Neural cell (in vitro differentiated cells): ENCODE measurements around the gene TBX20.
"Not testable (repeated sequence)": the region's sequence is repeated elsewhere in the genome, so short reads cannot be mapped to it uniquely, and the experiment has no call there.

Experiments
- EP300 ChIP-seq: fragments of 450-650 bp; conservative IDR thresholded peaks from 2 replicates; pipeline ENCODE4 v1.6.1; 2014; ENCODE audit warnings: antibody characterized with exemption, mild to moderate bottlenecking, moderate library complexity; ENCODE audit not compliant: poor library complexity, severe bottlenecking
- RAD21 ChIP-seq: fragments of 450-650 bp; conservative IDR thresholded peaks from 2 replicates; pipeline ENCODE4 v1.6.1; 2014; ENCODE audit warnings: antibody characterized with exemption, mild to moderate bottlenecking, moderate library complexity
- TAF1 ChIP-seq: IDR thresholded peaks from 2 replicates; pipeline ENCODE4 v1.6.1; 2012; ENCODE audit warnings: low read depth
- TF ChIP-seq, protein P1 (sequence below): fragments of 450-650 bp; IDR thresholded peaks from 2 replicates; pipeline ENCODE4 v1.5.1; 2014; ENCODE audit warnings: antibody characterized with exemption, mild to moderate bottlenecking, moderate library complexity; ENCODE audit not compliant: poor library complexity, severe bottlenecking

- TF ChIP-seq, protein P1, sequence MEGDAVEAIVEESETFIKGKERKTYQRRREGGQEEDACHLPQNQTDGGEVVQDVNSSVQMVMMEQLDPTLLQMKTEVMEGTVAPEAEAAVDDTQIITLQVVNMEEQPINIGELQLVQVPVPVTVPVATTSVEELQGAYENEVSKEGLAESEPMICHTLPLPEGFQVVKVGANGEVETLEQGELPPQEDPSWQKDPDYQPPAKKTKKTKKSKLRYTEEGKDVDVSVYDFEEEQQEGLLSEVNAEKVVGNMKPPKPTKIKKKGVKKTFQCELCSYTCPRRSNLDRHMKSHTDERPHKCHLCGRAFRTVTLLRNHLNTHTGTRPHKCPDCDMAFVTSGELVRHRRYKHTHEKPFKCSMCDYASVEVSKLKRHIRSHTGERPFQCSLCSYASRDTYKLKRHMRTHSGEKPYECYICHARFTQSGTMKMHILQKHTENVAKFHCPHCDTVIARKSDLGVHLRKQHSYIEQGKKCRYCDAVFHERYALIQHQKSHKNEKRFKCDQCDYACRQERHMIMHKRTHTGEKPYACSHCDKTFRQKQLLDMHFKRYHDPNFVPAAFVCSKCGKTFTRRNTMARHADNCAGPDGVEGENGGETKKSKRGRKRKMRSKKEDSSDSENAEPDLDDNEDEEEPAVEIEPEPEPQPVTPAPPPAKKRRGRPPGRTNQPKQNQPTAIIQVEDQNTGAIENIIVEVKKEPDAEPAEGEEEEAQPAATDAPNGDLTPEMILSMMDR: not testable (repeated sequence)
- TF ChIP-seq EP300, TAF1, RAD21: not testable (repeated sequence)
These were observed 53.7 kb downstream of the TBX20 start for GRCh38 chr7:35200170-35200569.
